IMR-90 (cell line): ENCODE data around the gene KIF4B. TPM values are rescaled to one million over a fixed set of nuclear protein-coding genes. Genes with fewer than 3 reads are reported as not detected.

Experiments used
- ATAC-seq: fragments of 200-7000 bp; cut with Tn5 transposase; 2 replicates; pipeline ENCODE4 v1.9.1; 2020; ENCODE audit warnings: low read depth, mild to moderate bottlenecking, moderate library complexity
- BruUV-seq: library from RNA; stranded (reverse); fragments of 400-500 nt; replicated peaks from 2 replicates; lab custom pipeline; 2021; lab: Mats Ljungman, UMichigan
- CTCF ChIA-PET: fragments of 300-600 bp; formaldehyde crosslinking; extraction: SDS; loops from one replicate; lab custom pipeline; 2021; ENCODE audit warnings: antibody characterized with exemption; lab: Yijun Ruan, JAX
- POLR2A ChIA-PET: fragments of 300-600 bp; sonication (Branson Sonifier 250); formaldehyde crosslinking; loops from one replicate; lab custom pipeline; 2022; ENCODE audit warnings: antibody characterized with exemption; ENCODE audit not compliant: unreplicated experiment; lab: Charles Lee
- DNase-seq: peaks from one replicate; pipeline ENCODE4 v3.0.0; 2013
- H2AFZ ChIP-seq: replicated peaks from 2 replicates; pipeline ENCODE3; 2013; ENCODE audit warnings: low read length, mild to moderate bottlenecking; ENCODE audit not compliant: poor library complexity
- H2AK5ac ChIP-seq: 2 replicates; pipeline ENCODE4 v1.6.1; 2013; ENCODE audit warnings: low read depth, low read length, inconsistent platforms
- H2AK9ac ChIP-seq: replicated peaks from 2 replicates; pipeline ENCODE3; 2013; ENCODE audit warnings: mild to moderate bottlenecking, low read depth, low read length, moderate library complexity; ENCODE audit not compliant: poor library complexity
- H2BK120ac ChIP-seq: 2 replicates; pipeline ENCODE4 v1.6.1; 2013; ENCODE audit warnings: low read depth, low read length, inconsistent platforms
- H2BK15ac ChIP-seq: 3 replicates; pipeline ENCODE4 v1.6.1; 2013; ENCODE audit warnings: low read depth, low read length, inconsistent platforms
- H2BK20ac ChIP-seq: 2 replicates; pipeline ENCODE4 v1.6.1; 2013; ENCODE audit warnings: low read depth, mild to moderate bottlenecking, inconsistent platforms, low read length, moderate library complexity
- H2BK5ac ChIP-seq: 2 replicates; pipeline ENCODE4 v1.6.1; 2013; ENCODE audit warnings: mild to moderate bottlenecking, low read depth, low read length, inconsistent platforms; ENCODE audit not compliant: poor library complexity, severe bottlenecking
- H3K14ac ChIP-seq: replicated peaks from 2 replicates; pipeline ENCODE4 v1.6.1; 2013; ENCODE audit warnings: low read depth, low read length, inconsistent platforms
- H3K18ac ChIP-seq: 2 replicates; pipeline ENCODE4 v1.6.1; 2013; ENCODE audit warnings: low read depth, low read length, control low read depth
- H3K23ac ChIP-seq: 2 replicates; pipeline ENCODE4 v1.6.1; 2013; ENCODE audit warnings: low read depth, low read length, inconsistent platforms
- H3K27ac ChIP-seq: 2 replicates; pipeline ENCODE4 v1.5.1; 2013; ENCODE audit warnings: mild to moderate bottlenecking, control low read depth, low read length; ENCODE audit not compliant: insufficient read depth
- H3K27me3 ChIP-seq: 2 replicates; pipeline ENCODE4 v1.6.1; 2013; ENCODE audit warnings: low read length; ENCODE audit not compliant: control insufficient read depth, insufficient read depth
- H3K36me3 ChIP-seq: 2 replicates; pipeline ENCODE4 v1.6.1; 2013; ENCODE audit warnings: low read length, mixed read lengths; ENCODE audit not compliant: control insufficient read depth, insufficient read depth
- H3K4ac ChIP-seq: 2 replicates; pipeline ENCODE4 v1.6.1; 2013; ENCODE audit warnings: low read depth, low read length, inconsistent platforms
- H3K4me1 ChIP-seq: 2 replicates; pipeline ENCODE4 v1.6.1; 2013; ENCODE audit warnings: low read length, mixed read lengths; ENCODE audit not compliant: control insufficient read depth, insufficient read depth
- H3K4me2 ChIP-seq: 2 replicates; pipeline ENCODE4 v1.6.1; 2013; ENCODE audit warnings: low read depth, mild to moderate bottlenecking, control low read depth, low read length, moderate library complexity
- H3K4me3 ChIP-seq: 2 replicates; pipeline ENCODE4 v1.5.1; 2013; ENCODE audit warnings: low read depth, mild to moderate bottlenecking, control low read depth, low read length, moderate library complexity; ENCODE audit not compliant: insufficient read depth
- H3K56ac ChIP-seq: 2 replicates; pipeline ENCODE4 v1.6.1; 2013; ENCODE audit warnings: low read length, inconsistent platforms; ENCODE audit not compliant: insufficient read depth; ENCODE audit errors: extremely low read depth
- H3K79me1 ChIP-seq, 2 experiments: 2 replicates each; pipeline ENCODE4 v1.6.1; 2013; ENCODE audit warnings: low read length in 2 of 2, inconsistent platforms in 1 of 2, low read depth in 1 of 2
- H3K9ac ChIP-seq: 2 replicates; pipeline ENCODE4 v1.6.1; 2013; ENCODE audit warnings: low read depth, low read length, control low read depth
- H3K9me1 ChIP-seq: 2 replicates; pipeline ENCODE4 v1.6.1; 2013; ENCODE audit warnings: low read length, inconsistent platforms; ENCODE audit not compliant: insufficient read depth
- H3K9me3 ChIP-seq: 2 replicates; pipeline ENCODE4 v1.6.1; 2013; ENCODE audit warnings: low read length; ENCODE audit not compliant: control insufficient read depth, insufficient read depth
- H4K20me1 ChIP-seq: 2 replicates; pipeline ENCODE4 v1.6.1; 2013; ENCODE audit warnings: low read length, inconsistent platforms; ENCODE audit not compliant: insufficient read depth
- H4K5ac ChIP-seq: 2 replicates; pipeline ENCODE4 v1.6.1; 2013; ENCODE audit warnings: mild to moderate bottlenecking, low read depth, low read length, control low read depth
- H4K8ac ChIP-seq, 2 experiments: 2 replicates each; pipeline ENCODE4 v1.6.1; 2013; ENCODE audit warnings: low read depth in 2 of 2, low read length in 2 of 2, control low read depth in 1 of 2, inconsistent platforms in 1 of 2
- H4K91ac ChIP-seq: 2 replicates; pipeline ENCODE4 v1.6.1; 2013; ENCODE audit warnings: low read depth, low read length, inconsistent platforms; ENCODE audit not compliant: insufficient read depth
- BHLHE40 ChIP-seq: fragments of 150-350 bp; IDR thresholded peaks from 2 replicates; pipeline ENCODE4 v1.6.1; 2016; ENCODE audit warnings: mild to moderate bottlenecking, low read depth, low read length
- CEBPB ChIP-seq: IDR thresholded peaks from 2 replicates; pipeline ENCODE4 v1.6.1; 2012; ENCODE audit warnings: low read depth, low read length, improper control_type of control experiment
- CHD1 ChIP-seq: IDR thresholded peaks from 2 replicates; pipeline ENCODE4 v1.6.1; 2012; ENCODE audit warnings: low read depth, low read length, improper control_type of control experiment
- ELK1 ChIP-seq: fragments of 150-350 bp; IDR thresholded peaks from 2 replicates; pipeline ENCODE4 v1.6.1; 2016; ENCODE audit warnings: low read depth, mild to moderate bottlenecking, low read length, moderate library complexity, borderline replicate concordance
- FOS ChIP-seq: fragments of 150-350 bp; IDR thresholded peaks from 2 replicates; pipeline ENCODE4 v1.6.1; 2016; ENCODE audit warnings: low read depth, low read length
- MAFK ChIP-seq: IDR thresholded peaks from 2 replicates; pipeline ENCODE4 v1.6.1; 2012; ENCODE audit warnings: low read depth, low read length, improper control_type of control experiment
- MAZ ChIP-seq: IDR thresholded peaks from 2 replicates; pipeline ENCODE4 v1.6.1; 2012; ENCODE audit warnings: low read depth, mild to moderate bottlenecking, low read length, improper control_type of control experiment, moderate library complexity, borderline replicate concordance
- MXI1 ChIP-seq: IDR thresholded peaks from 2 replicates; pipeline ENCODE4 v1.6.1; 2012; ENCODE audit warnings: low read depth, mild to moderate bottlenecking, low read length, moderate library complexity, borderline replicate concordance
- NFE2L2 ChIP-seq: fragments of 150-350 bp; IDR thresholded peaks from 2 replicates; pipeline ENCODE4 v1.6.1; 2016; ENCODE audit warnings: low read depth, mild to moderate bottlenecking, low read length
- POLR2A ChIP-seq: IDR thresholded peaks from 2 replicates; pipeline ENCODE4 v1.6.1; 2012; ENCODE audit warnings: mild to moderate bottlenecking, low read depth, low read length
- RAD21 ChIP-seq: IDR thresholded peaks from 2 replicates; pipeline ENCODE4 v1.6.1; 2012; ENCODE audit warnings: low read length, improper control_type of control experiment
- RCOR1 ChIP-seq: IDR thresholded peaks from 2 replicates; pipeline ENCODE4 v1.6.1; 2012; ENCODE audit warnings: mild to moderate bottlenecking, low read length, improper control_type of control experiment; ENCODE audit not compliant: insufficient replicate concordance
- RFX5 ChIP-seq: IDR thresholded peaks from 2 replicates; pipeline ENCODE4 v1.8.0; 2012; ENCODE audit warnings: low read depth, mild to moderate bottlenecking, low read length, moderate library complexity
- SMC3 ChIP-seq: fragments of 150-350 bp; IDR thresholded peaks from 2 replicates; pipeline ENCODE4 v1.6.1; 2016; ENCODE audit warnings: low read depth, mild to moderate bottlenecking, antibody characterized with exemption, low read length, moderate library complexity
- WGBS, 2 experiments: methylation state at CpG; one replicate each; pipeline versions ENCODE4 v1.1.5 to v1.1.7; 2013; ENCODE audit warnings: missing lambda C conversion rate in 2 of 2; ENCODE audit not compliant: insufficient read length in 1 of 2; ENCODE audit errors: extremely low coverage in 2 of 2; 5-methylcytosine and 5-hydroxymethylcytosine counted together
- dilution Hi-C: fragments of 300-500 bp; cut with HindIII; formaldehyde crosslinking; loops from one replicate; pipeline ENCODE4 v1.14.3; 2018; ENCODE audit warnings: low sequenced_read_pairs; ENCODE audit not compliant: unreplicated experiment
- in situ Hi-C: fragments of 300-500 bp; cut with MboI; formaldehyde crosslinking; loops from 3 replicates; pipeline ENCODE4 v1.14.3; 2019; ENCODE audit warnings: low sequenced_read_pairs, inconsistent platforms, mixed read lengths
- intact Hi-C: fragments of 100-400 bp; cut with micrococcal nuclease; formaldehyde crosslinking; loops from 2 replicates; pipeline ENCODE4 v1.10.0; 2022
- polyA plus RNA-seq, 3 experiments: library from polyadenylated mRNA; depleted of rRNA; stranded (reverse); fragments of >200 nt; gene quantifications; 2 replicates each; pipeline ENCODE4 v1.2.3, GENCODE V29; 2012; ENCODE audit warnings: low replicate concordance in 1 of 3
- total RNA-seq: library from RNA; depleted of rRNA; stranded (reverse); fragments of >200 nt; gene quantifications from 2 replicates; pipeline ENCODE4 v1.2.3, GENCODE V29; 2012
- TF ChIP-seq, protein P1 (sequence below): fragments of 150-350 bp; IDR thresholded peaks from 2 replicates; pipeline ENCODE4 v1.6.1; 2017; ENCODE audit warnings: mild to moderate bottlenecking, antibody characterized with exemption, low read length, low read depth
- TF ChIP-seq, protein P2 (sequence below): conservative IDR thresholded peaks from 2 replicates; pipeline ENCODE4 v1.5.1; 2012; ENCODE audit warnings: mild to moderate bottlenecking, low read depth, low read length, improper control_type of control experiment

Gene KIF4B
- total and polyA plus RNA-seq, 2 of the 4 experiments (the other 2 are of a cell fraction): under 0.01 to 0.03 TPM

- no peaks in the 10 kb centered on the region for H3K36me3 ChIP-seq
- H2AK5ac ChIP-seq: no peak overlapping the region
- no peak overlapping the region for H2AFZ ChIP-seq
- no peaks in the 10 kb centered on the region for H4K20me1 ChIP-seq
- H3K9ac ChIP-seq: no peak overlapping the region
- H4K91ac ChIP-seq: no peak overlapping the region
- H3K56ac ChIP-seq: no peak overlapping the region
- H2AK9ac ChIP-seq: no peak overlapping the region
- in situ Hi-C loops: no loop called here
- intact Hi-C loops: no loop called here
- H3K4me3 ChIP-seq: no peak overlapping the region
- H3K27me3 ChIP-seq: no peaks in the 10 kb centered on the region
- no peaks in the 10 kb centered on the region for H3K4me1 ChIP-seq
- WGBS, 2 experiments: no CpG with 5 or more reads among the region's 2 CpGs
- no peak overlapping the region for H3K23ac ChIP-seq
- no peaks in the 10 kb centered on the region for H3K9me3 ChIP-seq
- no peak overlapping the region for H3K18ac ChIP-seq
- H2BK5ac ChIP-seq: no peak overlapping the region
- no peak overlapping the region for H2BK20ac ChIP-seq
- no peak for TF ChIP-seq ELK1
- no peak for TF ChIP-seq NFE2L2
- no peak for TF ChIP-seq SMC3
- TF ChIP-seq, protein P1, sequence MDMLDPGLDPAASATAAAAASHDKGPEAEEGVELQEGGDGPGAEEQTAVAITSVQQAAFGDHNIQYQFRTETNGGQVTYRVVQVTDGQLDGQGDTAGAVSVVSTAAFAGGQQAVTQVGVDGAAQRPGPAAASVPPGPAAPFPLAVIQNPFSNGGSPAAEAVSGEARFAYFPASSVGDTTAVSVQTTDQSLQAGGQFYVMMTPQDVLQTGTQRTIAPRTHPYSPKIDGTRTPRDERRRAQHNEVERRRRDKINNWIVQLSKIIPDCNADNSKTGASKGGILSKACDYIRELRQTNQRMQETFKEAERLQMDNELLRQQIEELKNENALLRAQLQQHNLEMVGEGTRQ: no peak
- no peak for TF ChIP-seq MXI1
- no peak for TF ChIP-seq RFX5
- TF ChIP-seq RCOR1: no peak
- TF ChIP-seq CEBPB: no peak
- TF ChIP-seq CHD1: no peak
- no peak for TF ChIP-seq BHLHE40
- TF ChIP-seq RAD21: no peak
- TF ChIP-seq, protein P2, sequence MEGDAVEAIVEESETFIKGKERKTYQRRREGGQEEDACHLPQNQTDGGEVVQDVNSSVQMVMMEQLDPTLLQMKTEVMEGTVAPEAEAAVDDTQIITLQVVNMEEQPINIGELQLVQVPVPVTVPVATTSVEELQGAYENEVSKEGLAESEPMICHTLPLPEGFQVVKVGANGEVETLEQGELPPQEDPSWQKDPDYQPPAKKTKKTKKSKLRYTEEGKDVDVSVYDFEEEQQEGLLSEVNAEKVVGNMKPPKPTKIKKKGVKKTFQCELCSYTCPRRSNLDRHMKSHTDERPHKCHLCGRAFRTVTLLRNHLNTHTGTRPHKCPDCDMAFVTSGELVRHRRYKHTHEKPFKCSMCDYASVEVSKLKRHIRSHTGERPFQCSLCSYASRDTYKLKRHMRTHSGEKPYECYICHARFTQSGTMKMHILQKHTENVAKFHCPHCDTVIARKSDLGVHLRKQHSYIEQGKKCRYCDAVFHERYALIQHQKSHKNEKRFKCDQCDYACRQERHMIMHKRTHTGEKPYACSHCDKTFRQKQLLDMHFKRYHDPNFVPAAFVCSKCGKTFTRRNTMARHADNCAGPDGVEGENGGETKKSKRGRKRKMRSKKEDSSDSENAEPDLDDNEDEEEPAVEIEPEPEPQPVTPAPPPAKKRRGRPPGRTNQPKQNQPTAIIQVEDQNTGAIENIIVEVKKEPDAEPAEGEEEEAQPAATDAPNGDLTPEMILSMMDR: no peak
- TF ChIP-seq MAFK: no peak
- no peak for TF ChIP-seq MAZ
- TF ChIP-seq POLR2A: no peak
- TF ChIP-seq FOS: no peak
- no peak overlapping the region for H4K5ac ChIP-seq
- no peak overlapping the region for H3K4me2 ChIP-seq
- no peak overlapping the region for H2BK120ac ChIP-seq
- no peaks in the 10 kb centered on the region for H3K79me1 ChIP-seq
- BruUV-seq: no TSS peak
- no peak overlapping the region for H4K8ac ChIP-seq
- ChIA-PET CTCF (no interaction called here), POLR2A (no interaction called here)
- no peaks in the 10 kb centered on the region for H3K9me1 ChIP-seq
- no peak overlapping the region for H2BK15ac ChIP-seq
- H3K4ac ChIP-seq: no peak overlapping the region
- H3K27ac ChIP-seq: no peak overlapping the region
- dilution Hi-C loops: no loop called here
- no peak overlapping the region for H3K14ac ChIP-seq
- ATAC-seq (no peak), DNase-seq (no peak)
These were observed 12.3 kb downstream of the KIF4B start for GRCh38 chr5:155025895-155026294.
